HG03457 (cell line): ENCODE results near the gene KIF25.
"Not testable (repeated sequence)": the region's sequence is repeated elsewhere in the genome, so short reads cannot be mapped to it uniquely, and the experiment has no call there.

ENCODE experiments used
- ATAC-seq: cut with Tn5 transposase; IDR thresholded peaks from one replicate; pipeline ENCODE4 v1.9.1; 2021; ENCODE audit warnings: moderate number of reproducible peaks; ENCODE audit not compliant: unreplicated experiment

Gene KIF25

DNA sequence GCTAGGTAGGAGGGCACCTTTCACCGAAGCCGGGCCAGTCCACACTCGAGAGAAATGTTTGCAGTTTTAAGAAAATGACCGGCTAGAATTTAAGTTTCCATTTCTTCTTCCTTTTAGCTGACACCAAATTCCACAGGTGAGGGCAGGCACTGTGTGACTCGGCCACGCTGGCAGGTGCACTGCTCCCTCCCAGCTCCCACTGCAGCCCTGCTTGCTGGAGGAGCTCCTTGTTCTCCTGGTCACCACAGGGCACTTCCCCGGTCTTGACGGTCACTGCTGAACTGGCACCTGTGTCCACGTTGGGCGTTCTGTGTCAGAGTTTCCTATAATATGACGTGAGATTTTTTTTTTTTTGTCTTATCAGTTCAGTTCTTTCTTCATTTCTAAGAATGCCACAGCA, 3.6 kb upstream of the KIF25 start:
- no peak for ATAC-seq

DNA sequence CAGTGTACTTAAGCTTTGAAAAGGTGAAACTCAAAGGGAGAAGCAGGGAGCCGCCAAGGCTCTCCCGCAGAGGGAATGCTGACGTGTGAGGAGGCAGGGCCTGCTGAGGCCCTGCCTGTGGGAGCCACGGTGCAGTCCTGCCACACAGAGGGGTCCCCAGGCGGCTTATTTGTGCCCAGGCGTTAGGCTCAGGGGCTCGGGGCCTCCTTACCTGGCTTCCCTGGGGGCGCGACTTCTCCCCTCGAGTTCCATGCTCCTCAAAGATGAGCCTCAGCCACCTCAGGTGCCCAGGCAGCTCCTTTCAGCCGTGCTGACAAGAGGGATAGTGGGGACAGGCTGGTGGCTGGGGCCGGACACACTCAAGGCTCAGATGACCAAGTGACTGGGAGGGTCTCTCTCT, 2.2 kb upstream of the KIF25 start:
- ATAC-seq = no peak

DNA sequence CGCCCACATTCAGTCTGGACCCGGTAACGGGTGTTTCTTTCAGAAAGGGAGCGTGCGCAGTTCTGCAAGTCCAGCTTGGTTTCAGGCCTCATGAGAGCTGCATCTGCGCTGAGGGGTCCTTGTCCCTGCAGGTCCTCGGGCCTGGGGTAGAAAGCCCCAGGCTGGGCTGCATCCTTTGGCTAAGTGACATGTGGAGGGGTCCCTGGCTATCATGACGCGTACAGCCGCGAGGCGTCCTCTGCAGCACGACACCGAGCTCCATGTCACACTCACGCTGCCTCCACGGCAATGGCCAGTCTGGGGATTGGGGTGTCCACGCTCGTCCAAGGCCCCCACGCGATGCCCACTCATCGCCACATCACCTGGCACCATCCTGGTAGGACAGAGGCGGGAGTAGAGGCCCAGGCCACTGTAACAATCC, 1.7 kb upstream of the KIF25 start:
- ATAC-seq = no peak

DNA sequence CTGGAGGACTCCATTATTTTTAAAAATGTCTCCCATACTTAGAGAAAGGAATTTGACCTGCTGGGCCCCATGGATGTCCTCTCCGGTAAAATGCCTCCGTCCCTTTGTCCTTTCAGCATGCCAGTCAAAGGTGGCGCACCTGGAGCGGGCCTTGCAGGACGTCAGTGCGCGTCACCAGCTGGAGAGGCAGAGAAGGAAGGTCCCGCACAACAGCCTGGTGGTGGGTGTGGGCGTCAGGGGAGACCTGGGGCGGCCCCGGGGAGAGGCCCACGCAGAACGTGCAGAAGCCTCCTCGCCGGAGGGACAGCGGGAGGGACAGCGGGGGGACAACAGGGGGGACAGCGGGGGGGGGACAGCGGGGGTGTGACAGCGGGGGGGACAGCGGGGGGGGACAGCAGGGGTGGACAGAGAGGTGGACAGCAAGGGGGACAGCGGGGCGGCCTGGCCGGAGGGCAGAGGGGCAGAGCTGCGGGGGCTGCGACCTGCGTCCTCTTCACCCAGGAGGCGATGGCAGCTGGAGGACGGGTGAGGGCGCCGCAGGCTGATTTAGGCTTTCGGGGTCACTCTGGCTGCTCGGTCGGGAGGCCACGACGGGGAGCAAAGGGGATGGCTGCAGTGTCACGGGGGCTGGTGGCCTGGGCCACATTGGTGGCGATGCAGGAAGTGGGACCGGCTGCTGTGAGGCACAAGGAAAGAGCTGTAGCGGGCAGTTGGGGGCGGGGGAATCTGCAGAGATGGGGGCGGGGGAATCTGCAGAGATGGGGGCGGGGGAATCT, 859 bp upstream of the KIF25 start:
- no peak for ATAC-seq

DNA sequence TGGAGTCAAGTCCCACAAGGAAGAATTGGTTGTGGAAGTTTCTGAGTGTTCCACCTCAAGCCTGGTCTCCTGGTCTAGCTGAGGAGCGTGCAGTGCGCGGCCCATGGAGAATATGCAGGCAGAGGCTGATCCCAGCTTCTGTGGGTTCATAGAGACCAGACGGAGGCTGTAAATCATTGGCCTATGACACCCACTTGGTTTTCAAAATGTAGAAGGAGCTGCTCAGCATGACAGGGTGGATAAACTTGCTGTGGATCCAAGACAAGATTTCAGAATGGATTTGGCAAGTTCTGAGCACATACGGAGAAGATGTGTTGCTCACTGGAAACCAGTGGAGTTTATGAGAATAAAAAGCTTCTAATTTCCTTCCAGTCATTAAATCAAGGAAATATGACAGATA, 744 bp downstream of the KIF25 start:
- ATAC-seq = no peak

DNA sequence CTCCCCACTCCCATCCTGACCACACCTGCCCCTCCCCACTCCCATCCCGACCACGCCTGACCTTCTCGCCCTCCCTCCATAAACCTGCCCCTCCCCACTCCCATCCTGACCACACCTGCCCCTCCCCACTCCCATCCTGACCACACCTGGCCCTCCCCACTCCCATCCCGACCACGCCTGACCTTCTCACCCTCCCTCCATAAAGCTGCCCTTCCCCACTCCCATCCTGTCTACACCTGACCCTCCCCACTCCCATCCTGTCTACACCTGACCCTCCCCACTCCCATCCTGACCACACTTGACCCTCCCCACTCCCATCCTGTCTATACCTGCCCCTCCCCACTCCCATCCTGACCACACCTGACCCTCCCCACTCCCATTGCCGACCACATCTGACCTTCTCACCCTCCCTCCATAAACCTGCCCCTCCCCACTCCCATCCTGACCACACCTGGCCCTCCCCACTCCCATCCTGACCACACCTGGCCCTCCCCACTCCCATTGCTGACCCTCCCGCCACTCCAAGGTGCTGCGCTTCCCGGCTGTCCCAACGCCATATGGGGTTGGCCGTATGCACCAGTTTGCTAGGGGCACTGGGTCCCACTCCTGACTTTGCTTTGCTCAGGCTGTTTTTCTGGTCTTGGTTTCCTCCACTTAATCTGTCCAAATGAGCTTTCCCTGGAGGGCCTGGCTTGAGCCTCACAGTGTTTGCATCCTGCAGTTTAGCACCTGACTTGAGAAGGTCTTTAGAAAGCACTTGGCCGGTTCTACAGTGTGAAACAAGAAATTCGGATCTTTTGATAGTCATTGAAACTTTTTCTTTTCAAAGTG, 2.9 kb downstream of the KIF25 start:
- ATAC-seq = no peak

DNA sequence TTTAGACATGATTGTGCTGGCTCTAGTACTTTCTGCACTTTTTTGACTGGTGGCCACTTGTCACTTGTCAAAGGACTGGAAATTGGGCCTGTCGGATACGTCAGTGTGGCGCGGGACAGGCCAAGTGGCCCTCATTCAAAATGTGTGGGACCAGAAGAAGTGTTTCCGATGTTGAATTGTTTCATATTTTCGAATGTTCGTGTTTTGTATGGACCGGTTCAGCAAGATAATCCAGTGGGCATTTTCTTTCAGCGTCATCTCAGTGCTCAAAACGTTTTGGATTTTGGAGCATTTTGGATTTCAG, 3.5 kb downstream of the KIF25 start:
- ATAC-seq = no peak

DNA sequence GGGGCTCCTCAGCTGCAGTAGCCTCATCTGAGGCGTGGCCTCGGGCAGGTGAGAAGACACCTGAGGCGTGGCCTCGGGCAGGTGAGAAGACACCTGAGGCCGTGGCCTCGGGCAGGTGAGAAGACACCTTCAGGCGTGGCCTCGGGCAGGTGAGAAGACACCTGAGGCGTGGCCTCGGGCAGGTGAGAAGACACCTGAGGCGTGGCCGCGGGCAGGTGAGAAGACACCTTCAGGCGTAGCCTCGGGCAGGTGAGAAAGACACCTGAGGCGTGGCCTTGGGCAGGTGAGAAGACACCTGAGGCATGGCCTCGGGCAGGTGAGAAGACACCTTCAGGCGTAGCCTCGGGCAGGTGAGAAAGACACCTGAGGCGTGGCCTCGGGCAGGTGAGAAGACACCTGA, 4.0 kb downstream of the KIF25 start:
- ATAC-seq = not testable (repeated sequence)

DNA sequence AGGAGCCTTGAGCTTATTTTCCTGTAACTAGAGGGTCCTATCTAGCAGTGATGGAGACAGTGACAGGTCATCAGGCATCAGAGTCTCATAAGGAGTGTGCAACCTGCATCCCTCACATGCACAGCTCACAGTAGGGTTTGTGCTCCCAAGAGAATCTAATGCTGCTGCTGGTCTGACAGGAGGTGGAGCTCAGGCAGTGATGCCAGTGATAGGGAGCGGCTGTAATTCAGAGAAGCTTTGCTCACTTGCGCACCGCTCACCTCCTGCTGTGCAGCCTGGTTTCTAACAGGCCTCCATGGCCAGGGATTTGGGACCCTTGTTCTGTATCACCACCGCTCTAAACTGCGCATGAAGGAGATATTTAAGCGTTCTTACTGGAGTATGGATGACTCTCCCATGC, 5.3 kb downstream of the KIF25 start:
- no peak for ATAC-seq

DNA sequence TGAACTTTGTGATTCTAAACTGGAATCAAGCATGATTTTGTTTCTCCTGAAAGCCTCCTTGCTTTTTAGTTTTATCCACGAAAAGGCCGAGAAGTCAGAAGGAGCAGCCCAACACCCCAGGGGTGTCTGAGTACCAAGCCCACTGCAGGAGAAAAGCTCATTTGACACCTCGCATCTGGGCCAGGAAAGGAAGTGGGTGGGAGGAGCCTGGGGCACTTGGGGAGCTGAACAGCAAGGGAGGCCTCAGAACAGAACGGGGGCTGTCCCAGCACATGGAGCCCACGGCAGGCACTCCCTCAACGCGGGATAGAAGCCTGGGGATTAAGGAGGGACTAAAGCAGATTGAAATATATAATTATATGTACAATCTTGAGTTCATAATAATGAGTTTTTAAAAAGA, 6.6 kb downstream of the KIF25 start:
- ATAC-seq = no peak

DNA sequence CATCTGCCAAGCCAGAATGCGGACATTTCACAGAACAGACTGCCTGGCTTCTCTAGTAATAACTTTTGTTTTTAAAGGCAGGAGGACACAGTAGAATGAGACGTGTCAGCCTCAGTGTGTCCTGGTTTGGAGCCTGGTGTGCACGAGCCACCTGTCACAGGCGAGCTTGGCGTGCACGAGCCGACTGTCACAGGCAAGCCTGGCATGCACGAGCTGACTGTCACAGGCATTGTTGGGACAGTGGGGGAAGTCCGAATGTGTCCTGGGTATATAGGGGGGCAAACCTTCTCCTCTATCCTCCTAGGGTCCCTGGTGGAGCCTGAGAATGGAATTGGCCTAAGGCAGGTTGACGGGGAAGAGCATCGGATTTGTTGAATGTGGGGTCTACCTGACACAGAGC, 7.5 kb downstream of the KIF25 start:
- no peak for ATAC-seq

DNA sequence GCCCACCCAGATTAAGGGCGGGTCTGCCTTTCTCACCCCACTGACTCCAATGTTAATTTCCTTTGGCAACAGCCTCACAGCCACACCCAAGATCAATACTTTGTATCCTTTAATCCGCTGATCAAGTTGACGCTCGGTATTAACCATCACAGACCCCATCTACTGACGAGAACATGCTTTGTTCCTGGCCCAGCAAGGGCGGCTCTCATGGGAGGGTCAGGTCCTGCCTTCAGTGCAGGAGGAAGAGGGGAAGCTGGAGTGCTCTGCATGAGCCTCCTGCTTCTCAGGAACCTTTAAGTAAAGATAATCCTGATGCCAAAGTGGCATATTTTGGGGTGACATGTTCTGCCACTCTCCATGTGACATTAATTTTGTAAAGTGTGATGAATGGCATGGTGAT, 8.3 kb downstream of the KIF25 start:
- ATAC-seq = no peak

DNA sequence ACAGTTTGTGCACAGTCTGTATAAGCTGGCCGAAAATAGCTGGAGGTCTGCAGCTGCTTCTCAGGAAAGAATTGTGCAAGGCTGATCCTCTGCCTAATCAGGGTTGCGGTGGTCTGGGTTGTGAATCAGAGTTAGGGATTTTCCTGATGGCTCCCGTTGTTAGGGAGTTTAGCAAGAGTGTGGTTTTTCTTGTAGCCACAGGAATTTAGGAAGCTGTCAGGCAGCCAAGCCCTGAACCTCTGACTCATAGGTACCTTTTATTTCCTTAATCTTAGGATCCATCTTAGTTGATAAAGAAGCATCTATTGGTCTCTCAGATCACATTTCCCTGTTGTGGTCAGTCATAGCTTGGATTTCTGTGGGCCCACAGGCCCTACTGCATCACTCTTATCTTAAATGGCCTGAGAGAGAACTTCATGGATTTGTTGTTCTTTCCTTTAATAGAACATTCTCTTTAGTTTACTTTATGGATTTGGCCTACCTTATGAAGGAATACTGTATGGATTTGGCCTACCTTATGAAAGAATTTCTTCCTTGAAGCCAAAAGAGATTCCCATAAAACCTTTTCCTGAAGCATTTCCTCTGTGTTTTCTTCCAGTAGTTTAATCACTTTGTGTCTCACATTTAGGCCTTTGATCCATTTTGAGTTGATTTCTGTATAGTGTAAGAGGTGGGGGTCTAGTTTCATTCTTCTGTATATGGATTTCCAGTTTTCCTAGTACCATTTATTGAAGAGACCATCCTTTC, 10.3 kb downstream of the KIF25 start:
- no peak for ATAC-seq

DNA sequence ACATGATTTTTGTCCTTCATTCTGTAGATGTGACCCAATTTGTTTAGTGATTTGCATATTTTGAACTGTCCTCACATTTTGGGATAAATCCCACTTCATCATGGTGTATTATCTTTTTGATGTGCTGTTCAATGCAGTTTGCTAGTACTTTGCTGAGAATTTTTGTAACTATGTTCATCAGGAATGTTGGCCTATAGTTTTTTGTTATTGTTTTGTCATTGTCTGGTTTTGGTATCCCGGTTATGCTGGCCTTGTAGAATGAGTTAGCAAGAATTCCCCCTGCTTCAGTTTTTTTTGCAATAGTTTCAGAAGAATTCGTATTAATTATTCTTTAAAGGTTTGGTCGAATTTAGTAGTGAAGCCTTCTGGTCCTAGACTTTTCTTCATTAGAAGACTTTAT, 11.9 kb downstream of the KIF25 start:
- ATAC-seq = no peak

DNA sequence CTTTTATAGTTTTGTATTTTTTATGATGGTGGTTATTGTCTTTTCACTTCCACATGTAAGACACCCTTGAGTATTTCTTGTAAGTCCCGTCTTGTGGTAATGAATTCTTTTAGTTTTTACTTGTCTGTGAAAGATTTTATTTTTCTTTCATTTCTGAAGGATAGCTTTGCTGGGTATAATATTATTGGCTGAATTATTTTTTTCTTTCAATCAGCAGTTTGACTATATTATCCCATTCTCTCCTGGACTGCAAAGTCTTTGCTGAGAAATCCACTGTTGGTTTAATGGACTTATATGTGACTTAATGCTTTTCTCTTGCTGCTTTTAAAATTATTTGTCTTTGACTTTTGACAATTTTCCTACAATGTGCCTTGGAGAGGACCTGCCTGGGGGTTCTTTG, 13.8 kb downstream of the KIF25 start:
- no peak for ATAC-seq

DNA sequence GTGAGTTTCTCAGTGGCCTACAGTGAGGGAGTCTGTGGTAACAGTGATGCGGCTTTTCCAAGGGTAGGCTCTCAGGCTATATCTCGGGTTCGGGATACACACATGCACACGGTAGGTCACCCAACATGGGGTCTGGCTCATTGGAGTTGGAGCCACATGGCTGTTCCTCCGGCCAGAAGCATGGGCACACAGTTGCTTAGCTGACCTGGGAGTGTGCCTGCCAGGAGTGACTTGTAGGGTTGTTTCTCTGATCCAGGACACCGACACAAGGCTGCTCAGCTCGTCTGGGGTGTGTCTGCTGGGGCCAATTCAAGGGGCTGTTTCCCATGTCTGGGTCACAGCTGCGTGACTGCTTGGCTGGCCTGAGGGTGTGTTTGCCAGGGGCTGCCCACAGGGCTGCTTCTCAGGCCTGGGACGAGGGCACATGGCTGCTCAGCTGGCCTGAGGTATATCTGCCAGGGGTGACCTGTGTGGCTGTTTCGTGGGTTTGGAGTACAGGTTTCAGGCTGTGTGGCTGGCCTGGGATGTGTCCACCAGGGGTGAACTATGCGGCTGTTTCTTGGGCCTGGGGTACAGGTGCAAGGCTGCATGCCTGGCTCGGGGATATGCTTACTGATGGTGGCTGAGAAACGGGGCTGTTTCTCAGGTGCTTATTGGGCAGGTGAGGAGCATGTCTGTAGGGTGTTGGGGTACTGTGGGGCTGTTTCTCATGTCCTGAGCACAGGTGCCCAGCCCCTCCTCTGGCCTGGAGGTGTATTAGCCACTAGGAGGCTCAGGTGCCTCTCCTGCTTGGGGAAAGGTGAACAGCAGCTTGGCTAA, 15.2 kb downstream of the KIF25 start:
- ATAC-seq = no peak

DNA sequence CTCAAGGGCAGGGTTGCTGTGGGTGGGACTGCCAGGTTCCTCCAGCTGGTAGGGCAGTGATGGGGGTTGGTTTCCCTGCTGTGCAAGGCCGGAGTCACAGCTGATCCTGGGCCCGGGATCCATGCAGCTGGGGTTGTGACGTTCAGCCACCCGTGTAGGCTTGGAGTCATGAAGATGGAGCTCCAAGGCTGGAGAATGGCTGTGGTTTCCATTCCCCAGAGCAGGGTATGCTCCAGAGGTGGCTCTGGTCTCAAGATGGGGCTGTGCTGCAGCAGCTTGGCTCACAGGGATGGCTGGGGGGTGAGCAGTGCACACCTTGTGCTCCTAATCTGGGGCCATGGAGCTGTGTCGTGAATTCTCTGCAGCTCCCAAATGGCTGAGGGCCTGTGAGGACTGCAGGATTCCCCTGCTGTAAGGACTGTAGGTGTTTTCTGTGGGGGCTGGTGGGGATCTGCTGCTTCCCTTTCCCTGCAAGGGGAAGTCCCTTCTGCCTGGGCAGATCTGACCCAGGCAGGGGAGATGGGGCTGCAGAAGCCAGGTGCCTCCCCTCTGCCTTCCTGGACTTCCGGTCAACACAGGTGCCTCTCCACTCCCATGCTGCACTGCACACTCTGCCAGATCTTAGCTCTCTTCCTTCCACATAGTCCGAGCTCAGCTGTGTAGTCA, 15.9 kb downstream of the KIF25 start:
- ATAC-seq = no peak

DNA sequence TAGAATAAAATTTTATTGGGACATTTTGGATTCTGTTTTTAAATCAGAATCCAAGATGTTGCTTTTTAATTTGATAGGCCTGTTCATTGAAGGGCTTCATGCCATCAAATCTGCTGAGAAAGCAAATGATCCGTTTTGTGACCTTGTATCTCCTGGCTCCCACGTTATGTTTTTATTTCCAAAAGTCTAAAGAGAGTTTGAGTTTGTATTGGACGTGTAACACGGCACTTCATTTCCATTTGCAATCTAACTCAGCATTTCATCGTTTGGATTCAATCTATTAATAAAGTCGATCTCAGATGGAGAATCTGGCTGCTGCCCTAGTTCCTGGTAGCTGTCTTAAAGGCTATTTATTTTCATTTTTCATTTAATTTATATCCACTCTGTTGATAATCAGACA, 17.0 kb downstream of the KIF25 start:
- ATAC-seq = no peak

DNA sequence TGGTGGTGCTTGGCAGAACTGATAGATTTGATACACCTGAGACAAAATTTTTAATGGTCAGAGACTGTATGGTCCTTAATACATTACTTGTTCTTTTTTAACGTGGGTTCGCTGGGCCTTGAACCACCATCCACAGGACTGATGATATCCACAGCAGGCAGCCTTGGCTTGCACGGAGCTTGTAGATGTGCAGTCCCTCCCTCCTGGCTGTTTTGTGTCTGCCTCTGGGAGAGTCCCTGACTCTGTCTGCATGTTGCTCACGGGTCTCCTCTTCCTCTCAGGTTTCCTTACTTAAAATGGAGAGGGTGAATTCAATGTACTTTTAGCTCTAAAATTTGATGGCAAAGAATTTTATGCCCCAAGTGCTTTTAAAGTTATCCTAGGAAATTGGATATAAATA, 17.5 kb downstream of the KIF25 start:
- no peak for ATAC-seq

DNA sequence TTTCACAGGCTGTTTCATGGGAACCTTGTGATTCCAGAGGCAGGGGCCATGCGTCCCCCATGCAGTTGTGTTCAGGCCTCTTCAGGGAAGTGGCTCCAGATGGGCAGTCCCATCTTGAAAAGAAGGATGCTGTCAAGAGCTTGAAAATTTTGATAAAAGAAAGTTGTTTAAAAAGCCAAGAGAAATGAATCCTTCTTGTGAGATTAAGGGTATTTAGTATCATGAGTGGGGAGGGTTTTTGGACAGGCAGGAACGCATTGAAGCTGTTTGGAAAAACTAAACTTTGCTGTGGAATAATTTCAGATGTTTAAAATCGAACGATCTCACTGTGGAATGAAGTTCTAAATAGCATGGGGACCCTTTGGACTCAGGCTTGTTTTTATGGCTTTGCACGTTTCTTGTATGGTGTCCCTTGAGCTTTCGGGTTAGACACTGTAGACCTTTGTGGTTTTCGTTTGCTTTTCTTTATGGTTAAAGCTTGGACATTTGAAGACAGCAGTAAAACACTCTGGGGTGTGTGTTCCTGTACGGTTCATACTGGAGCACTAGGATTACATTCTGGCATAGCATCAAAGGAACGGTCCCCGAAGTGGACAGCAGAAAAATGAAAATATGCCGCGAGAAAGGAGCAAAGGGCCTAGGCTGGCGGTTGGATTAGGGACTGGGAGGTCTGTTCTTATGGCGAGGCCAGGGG, 18.2 kb downstream of the KIF25 start:
- ATAC-seq = no peak
